Measurements from ENCODE around the gene ZNF358. TPM values are rescaled to one million over a fixed set of nuclear protein-coding genes. Genes with fewer than 3 reads are reported as not detected.
A peak's percentile ranks its signal among the peaks of the same experiment; 100 is the strongest.

The ZNF358 gene
- total and polyA plus RNA-seq, 2 donors (not counting 3 experiments of a cell fraction or from before 2014, with no cell fraction given): 51.2 to 83.2 TPM

GRCh38 chr19:7533925-7534480, 18.1 kb downstream of the ZNF358 start:
- H3K9me3 ChIP-seq (replicated peaks; ENCODE audit: control insufficient read depth, insufficient read depth, low read length): no peaks in the 10 kb centered on the region
- H3K79me2 ChIP-seq (ENCODE audit: control insufficient read depth, insufficient read depth, low read length): no peaks in the 10 kb centered on the region
- H3K27me3 ChIP-seq (ENCODE audit: control insufficient read depth in 2 of 2, insufficient read depth in 2 of 2, low read length in 2 of 2): no peaks in the 10 kb centered on the region
- peak overlapping the region; percentile 93 for H3K4me2 ChIP-seq (ENCODE audit: insufficient read depth, low read length)
- peaks cover 8% of the 10 kb centered on the region for H3K4me1 ChIP-seq (ENCODE audit: control insufficient read depth, extremely low read depth, insufficient read depth, low read length)
- FAIRE-seq (no peak), DNase-seq (ENCODE audit: low read depth, low spot score) (peak; percentile 88)
- peaks cover 3 to 4% of the 10 kb centered on the region in 2 experiments for H3K36me3 ChIP-seq (ENCODE audit: control insufficient read depth in 2 of 2, extremely low read depth in 1 of 2, insufficient read depth in 2 of 2, low read length in 2 of 2)
- peak overlapping the region; percentile 88 for H2AFZ ChIP-seq (ENCODE audit: low read depth, low read length)
- TF ChIP-seq POLR2AphosphoS5 (IDR thresholded peaks at IDR 0.05; ENCODE audit: insufficient read depth, low read depth, low read length) (peak; percentile 78), POLR2A (IDR thresholded peaks at IDR 0.05; ENCODE audit: low read depth, low read length) (peak; percentile 42), EZH2 (IDR thresholded peaks at IDR 0.05; ENCODE audit: borderline replicate concordance, low read depth, low read length, severe bottlenecking) (no peak), JUN (IDR thresholded peaks at IDR 0.05; ENCODE audit: borderline replicate concordance, insufficient read depth, insufficient read length, low read depth) (no peak)
- dilution Hi-C loops (cut with MboI; ENCODE audit: extremely low pct_ligation_motif_present, low sequenced_read_pairs): no loop called here
- intact Hi-C loops (cut with micrococcal nuclease): loop anchor here (1.0 to 5.0 kb wide), 4 partner anchors 12 to 180 kb away; partner anchors contain the start of genes MCOLN1 and PEX11G
- peak overlapping the region; percentile 71 for H3K9ac ChIP-seq (replicated peaks; ENCODE audit: extremely low read depth, insufficient read depth, low read length)
- H3K9me1 ChIP-seq (replicated peaks; ENCODE audit: control insufficient read depth, extremely low read depth, insufficient read depth, low read length): no peaks in the 10 kb centered on the region
- ChIA-PET POLR2A (interaction anchor here (1.5 kb wide), 1 partner anchor 12 kb away, joined by 4 read pairs; the partner anchor contains the start of gene MCOLN1), CTCF (interaction anchor here (1.0 to 2.2 kb wide), 5 partner anchors 11 to 180 kb away, joined by 3 to 6 read pairs (median 4); no protein-coding TSS in a partner anchor)
- no peaks in the 10 kb centered on the region for H4K20me1 ChIP-seq (replicated peaks; ENCODE audit: control insufficient read depth, extremely low read depth, insufficient read depth, low read length)
- TSS peak; percentile 69 for BruUV-seq (replicated peaks)
- H3K4me3 ChIP-seq (replicated peaks in 1 of 3; ENCODE audit: insufficient read depth in 1 of 3, low read depth in 1 of 3, low read length in 3 of 3): peak overlapping the region; percentile 55 to 97 (median 82)
- peak overlapping the region; percentile 50 for H3K27ac ChIP-seq (ENCODE audit: insufficient read depth, low read depth, low read length)

DNA sequence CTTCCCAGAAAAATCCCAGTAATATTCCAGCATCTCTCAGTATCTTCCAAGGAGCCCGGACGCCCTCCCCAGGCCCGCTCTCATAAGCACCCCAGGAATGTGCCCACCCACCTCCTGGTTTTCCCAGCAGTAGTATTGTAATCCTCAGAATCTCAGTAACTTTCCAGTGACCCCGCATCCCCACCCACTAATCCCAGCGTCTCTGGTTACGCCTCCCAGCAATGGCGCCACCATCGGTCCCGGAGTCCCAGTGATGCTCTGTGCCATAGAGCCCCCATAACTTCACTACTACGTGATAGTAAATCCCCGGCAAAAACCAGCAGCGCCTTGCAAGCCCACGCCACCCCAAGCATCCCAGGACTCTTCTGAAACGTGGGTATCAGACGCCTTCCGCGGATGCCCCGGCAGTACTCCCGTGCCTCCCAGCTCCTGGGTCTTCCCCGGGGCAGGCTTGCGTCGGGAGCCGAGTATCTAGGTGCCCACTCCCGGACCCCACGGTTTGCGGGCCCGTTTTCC, 18.7 kb downstream of the ZNF358 start:
- Histone ChIP-seq H3K9me1 (replicated peaks; ENCODE audit: control insufficient read depth, extremely low read depth, insufficient read depth, low read length) (no peaks in the 10 kb centered on the region), H3K4me2 (ENCODE audit: insufficient read depth, low read length) (peak overlapping the region; percentile 93), H3K27me3 (ENCODE audit: control insufficient read depth in 2 of 2, insufficient read depth in 2 of 2, low read length in 2 of 2) (no peaks in the 10 kb centered on the region), H3K79me2 (ENCODE audit: control insufficient read depth, insufficient read depth, low read length) (no peaks in the 10 kb centered on the region), H3K36me3 (ENCODE audit: control insufficient read depth in 2 of 2, extremely low read depth in 1 of 2, insufficient read depth in 2 of 2, low read length in 2 of 2) (peaks cover 3% of the 10 kb centered on the region in 2 experiments), H3K4me3 (replicated peaks in 1 of 3; ENCODE audit: insufficient read depth in 1 of 3, low read depth in 1 of 3, low read length in 3 of 3) (peak overlapping the region; percentile 55 to 97 (median 82)), H3K4me1 (ENCODE audit: control insufficient read depth, extremely low read depth, insufficient read depth, low read length) (peaks cover 8% of the 10 kb centered on the region), H4K20me1 (replicated peaks; ENCODE audit: control insufficient read depth, extremely low read depth, insufficient read depth, low read length) (no peaks in the 10 kb centered on the region), H3K9ac (replicated peaks; ENCODE audit: extremely low read depth, insufficient read depth, low read length) (peak overlapping the region; percentile 71), H3K27ac (ENCODE audit: insufficient read depth, low read depth, low read length) (peak overlapping the region; percentile 50), H3K9me3 (replicated peaks; ENCODE audit: control insufficient read depth, insufficient read depth, low read length) (no peaks in the 10 kb centered on the region), H2AFZ (ENCODE audit: low read depth, low read length) (peak overlapping the region; percentile 74)
- ChIA-PET POLR2A (interaction anchor here (1.5 kb wide), 1 partner anchor 13 kb away, joined by 4 read pairs; the partner anchor contains the start of gene MCOLN1), CTCF (interaction anchor here (1.0 to 2.2 kb wide), 5 partner anchors 11 to 180 kb away, joined by 3 to 6 read pairs (median 4); no protein-coding TSS in a partner anchor)
- FAIRE-seq (peak; percentile 88), DNase-seq (ENCODE audit: low read depth, low spot score) (peak; percentile 90)
- no TSS peak for BruUV-seq (replicated peaks)
- intact Hi-C loops (cut with micrococcal nuclease): loop anchor here (1.0 to 5.0 kb wide), 5 partner anchors 12 to 180 kb away; partner anchors contain the start of genes MCOLN1, PET100, PEX11G and XAB2
- no peak for TF ChIP-seq FOS (IDR thresholded peaks at IDR 0.05; ENCODE audit: borderline replicate concordance, insufficient read depth, low read length)
- TF ChIP-seq, protein P1, sequence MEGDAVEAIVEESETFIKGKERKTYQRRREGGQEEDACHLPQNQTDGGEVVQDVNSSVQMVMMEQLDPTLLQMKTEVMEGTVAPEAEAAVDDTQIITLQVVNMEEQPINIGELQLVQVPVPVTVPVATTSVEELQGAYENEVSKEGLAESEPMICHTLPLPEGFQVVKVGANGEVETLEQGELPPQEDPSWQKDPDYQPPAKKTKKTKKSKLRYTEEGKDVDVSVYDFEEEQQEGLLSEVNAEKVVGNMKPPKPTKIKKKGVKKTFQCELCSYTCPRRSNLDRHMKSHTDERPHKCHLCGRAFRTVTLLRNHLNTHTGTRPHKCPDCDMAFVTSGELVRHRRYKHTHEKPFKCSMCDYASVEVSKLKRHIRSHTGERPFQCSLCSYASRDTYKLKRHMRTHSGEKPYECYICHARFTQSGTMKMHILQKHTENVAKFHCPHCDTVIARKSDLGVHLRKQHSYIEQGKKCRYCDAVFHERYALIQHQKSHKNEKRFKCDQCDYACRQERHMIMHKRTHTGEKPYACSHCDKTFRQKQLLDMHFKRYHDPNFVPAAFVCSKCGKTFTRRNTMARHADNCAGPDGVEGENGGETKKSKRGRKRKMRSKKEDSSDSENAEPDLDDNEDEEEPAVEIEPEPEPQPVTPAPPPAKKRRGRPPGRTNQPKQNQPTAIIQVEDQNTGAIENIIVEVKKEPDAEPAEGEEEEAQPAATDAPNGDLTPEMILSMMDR (IDR thresholded peaks at IDR 0.05; ENCODE audit: extremely low read depth in 1 of 2, insufficient read depth in 1 of 2, low read depth in 1 of 2, low read length in 2 of 2): peak; percentile 3 to 16
- TF ChIP-seq POLR2A (IDR thresholded peaks at IDR 0.05; ENCODE audit: low read depth, low read length): peak; percentile 50
- TF ChIP-seq MYC (IDR thresholded peaks at IDR 0.05; ENCODE audit: low read depth, low read length): no peak
- dilution Hi-C loops (cut with MboI; ENCODE audit: extremely low pct_ligation_motif_present, low sequenced_read_pairs): no loop called here
